H1 (cell line): ENCODE results near the gene AHI1. TPM values are rescaled to one million over a fixed set of nuclear protein-coding genes. Genes with fewer than 3 reads are reported as not detected.

Source experiments
- CHD2 ChIP-seq: IDR thresholded peaks from 2 replicates; pipeline ENCODE4 v1.6.1; 2012; ENCODE audit warnings: low read length, improper control_type of control experiment
- CHD7 ChIP-seq: fragments of 300-600 bp; sonication (generic); IDR thresholded peaks from 2 replicates; pipeline ENCODE4 v1.7.1; 2012; ENCODE audit warnings: low read length, moderate library complexity, mild to moderate bottlenecking, inconsistent platforms; ENCODE audit not compliant: insufficient replicate concordance
- JUN ChIP-seq: IDR thresholded peaks from 2 replicates; pipeline ENCODE4 v1.6.1; 2011; ENCODE audit warnings: low read depth, mild to moderate bottlenecking, improper control_type of control experiment, low read length
- TBP ChIP-seq: IDR thresholded peaks from 2 replicates; pipeline ENCODE4 v1.6.1; 2011; ENCODE audit warnings: low read depth, low read length, improper control_type of control experiment
- polyA plus RNA-seq, 7 experiments: library from polyadenylated mRNA; depleted of rRNA in 3 of 7; stranded (reverse) in 5 of 7; unstranded in 2 of 7; fragments of >200 nt in 5 of 7; fragments of 200-250 nt in 2 of 7; gene quantifications; 1 replicate in 5 of 7; 2 replicates in 1 of 7; 4 replicates in 1 of 7; pipeline versions ENCODE4 v1.2.1 to v1.2.3, GENCODE V29; 2011 to 2013; ENCODE audit warnings: missing spikeins in 2 of 7, mixed read lengths in 2 of 7
- total RNA-seq: library from RNA; stranded (reverse); fragmentation: NEBNext Ultra II Directional; extraction: Animal tissue kit (Norgen Biotek cat#: 25700); gene quantifications from 2 replicates; pipeline ENCODE4 v1.2.1, GENCODE V29; 2021
- TF ChIP-seq, protein P1 (sequence below), 3 experiments: IDR thresholded peaks; 1 replicate in 2 of 3; 2 replicates in 1 of 3; pipeline versions ENCODE4 v1.5.1 to v1.6.1; 2011; ENCODE audit warnings: low read length in 3 of 3, mild to moderate bottlenecking in 3 of 3, inconsistent platforms in 2 of 3, low read depth in 1 of 3, moderate library complexity in 1 of 3; ENCODE audit not compliant: insufficient read depth in 1 of 3; ENCODE audit errors: control extremely low read depth in 1 of 3

AHI1 gene
- total and polyA plus RNA-seq, 2 of the 8 experiments (the other 6 are each of a cell fraction or from before 2014, with no cell fraction given): 4.2 to 19.6 TPM

- TF ChIP-seq CHD7 (no peak), JUN (no peak), TBP (no peak), CHD2 (no peak)
- TF ChIP-seq, protein P1, sequence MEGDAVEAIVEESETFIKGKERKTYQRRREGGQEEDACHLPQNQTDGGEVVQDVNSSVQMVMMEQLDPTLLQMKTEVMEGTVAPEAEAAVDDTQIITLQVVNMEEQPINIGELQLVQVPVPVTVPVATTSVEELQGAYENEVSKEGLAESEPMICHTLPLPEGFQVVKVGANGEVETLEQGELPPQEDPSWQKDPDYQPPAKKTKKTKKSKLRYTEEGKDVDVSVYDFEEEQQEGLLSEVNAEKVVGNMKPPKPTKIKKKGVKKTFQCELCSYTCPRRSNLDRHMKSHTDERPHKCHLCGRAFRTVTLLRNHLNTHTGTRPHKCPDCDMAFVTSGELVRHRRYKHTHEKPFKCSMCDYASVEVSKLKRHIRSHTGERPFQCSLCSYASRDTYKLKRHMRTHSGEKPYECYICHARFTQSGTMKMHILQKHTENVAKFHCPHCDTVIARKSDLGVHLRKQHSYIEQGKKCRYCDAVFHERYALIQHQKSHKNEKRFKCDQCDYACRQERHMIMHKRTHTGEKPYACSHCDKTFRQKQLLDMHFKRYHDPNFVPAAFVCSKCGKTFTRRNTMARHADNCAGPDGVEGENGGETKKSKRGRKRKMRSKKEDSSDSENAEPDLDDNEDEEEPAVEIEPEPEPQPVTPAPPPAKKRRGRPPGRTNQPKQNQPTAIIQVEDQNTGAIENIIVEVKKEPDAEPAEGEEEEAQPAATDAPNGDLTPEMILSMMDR (IDR thresholded peaks at IDR 0.05; ENCODE audit: control extremely low read depth in 1 of 3, insufficient read depth in 1 of 3, low read depth in 1 of 3, low read length in 3 of 3): no peak
Observed at GRCh38 chr6:135344526-135344925, 153.0 kb downstream of the AHI1 start (continued).
